ENCODE data around the gene MRTO4. TPM values are rescaled to one million over a fixed set of nuclear protein-coding genes. Genes with fewer than 3 reads are reported as not detected.
A peak's percentile ranks its signal among the peaks of the same experiment; 100 is the strongest.

The MRTO4 gene
- total RNA-seq, 1 experiment from 2014 or later, result 145 TPM

- ChIA-PET POLR2A (ENCODE audit: low non-redundant PET) (no interaction called here), CTCF (no interaction called here)
- BruUV-seq (replicated peaks), result no TSS peak
- H3K36me3 ChIP-seq (ENCODE audit: insufficient read depth, low read length, poor library complexity, severe bottlenecking), result peaks cover 36% of the 10 kb centered on the region
- peak; percentile 53 for DNase-seq (ENCODE audit: low spot score)
- TF ChIP-seq CTCF (conservative IDR thresholded peaks at IDR 0.05; ENCODE audit: low read depth, low read length) (no peak), EZH2 (IDR thresholded peaks at IDR 0.05; ENCODE audit: borderline replicate concordance, low read depth, low read length, poor library complexity, severe bottlenecking) (no peak)
- H3K27ac ChIP-seq (ENCODE audit: low read depth, low read length, poor library complexity, severe bottlenecking), result no peak overlapping the region
- intact Hi-C loops (cut with micrococcal nuclease; ENCODE audit: unreplicated experiment), result no loop called here
- H3K4me3 ChIP-seq (ENCODE audit: low read depth, low read length, poor library complexity, severe bottlenecking), result no peak overlapping the region
- no peaks in the 10 kb centered on the region for H3K27me3 ChIP-seq (replicated peaks; ENCODE audit: insufficient read depth, low read depth, low read length, poor library complexity)
- peaks cover 7% of the 10 kb centered on the region for H3K4me1 ChIP-seq (ENCODE audit: insufficient read depth, low read length, poor library complexity, severe bottlenecking)
- no peaks in the 10 kb centered on the region for H3K9me3 ChIP-seq (ENCODE audit: low read depth, low read length, poor library complexity, severe bottlenecking)
Observed at GRCh38 chr1:19309123-19309813, 57.7 kb downstream of the MRTO4 start.

Other genes starting within 250 kb of the MRTO4 start
- gene UBR4, start 41.5 kb upstream of the MRTO4 start, total RNA-seq (2021), result 214 and 221 TPM in 2 replicates
- gene EMC1, start 281 bp upstream of the MRTO4 start, total RNA-seq (2021), result 75.9 and 84.3 TPM in 2 replicates
- 1.9 and 2.6 TPM in 2 replicates for gene AKR7A3, start 37.0 kb downstream of the MRTO4 start, total RNA-seq (2021)
- gene AKR7A2, start 60.3 kb downstream of the MRTO4 start, total RNA-seq (2021), result 57.2 and 61.5 TPM in 2 replicates
- 18.3 and 22.0 TPM in 2 replicates for gene SLC66A1, start 60.5 kb downstream of the MRTO4 start, total RNA-seq (2021)
- gene CAPZB, start 233.7 kb downstream of the MRTO4 start, total RNA-seq (2021), result 206 and 214 TPM in 2 replicates